GM18868 (cell line): ENCODE data around the gene OPRD1.
"Not testable (repeated sequence)": the region's sequence is repeated elsewhere in the genome, so short reads cannot be mapped to it uniquely, and the experiment has no call there.

ENCODE experiments used
- ATAC-seq: cut with Tn5 transposase; IDR thresholded peaks from one replicate; pipeline ENCODE4 v1.9.1; 2021; ENCODE audit warnings: mild to moderate bottlenecking, moderate library complexity; ENCODE audit not compliant: unreplicated experiment

The OPRD1 gene

DNA sequence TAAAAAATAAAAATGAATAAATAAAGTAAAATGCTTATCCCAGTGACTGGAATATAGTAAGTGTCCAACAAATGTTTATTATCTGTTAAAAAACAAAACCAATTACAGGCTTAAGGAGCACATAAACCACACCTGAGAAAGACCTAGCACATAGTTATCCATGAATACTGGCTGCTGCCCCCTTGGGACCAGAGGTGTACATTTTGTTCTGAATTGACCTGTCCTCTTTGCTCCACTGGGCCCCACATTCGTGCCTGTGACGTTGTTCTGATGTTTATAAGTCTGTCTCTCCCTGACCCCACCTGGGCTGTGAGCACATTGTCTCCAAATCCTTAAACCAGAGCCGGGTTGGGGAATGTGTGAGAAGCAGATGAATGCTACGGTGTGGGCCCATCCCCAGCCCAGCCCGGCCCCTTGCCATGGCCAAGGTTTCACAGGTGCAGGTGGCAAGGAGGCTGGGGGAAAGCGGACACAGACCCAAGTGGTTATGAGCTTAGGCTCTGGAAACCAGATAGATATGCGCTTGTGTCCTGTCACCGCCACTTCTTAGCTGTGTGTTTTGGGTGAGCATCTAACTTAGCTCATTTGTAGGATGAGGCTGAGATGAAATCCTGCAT lies 29.1 kb downstream of the OPRD1 start:
- ATAC-seq, result no peak

DNA sequence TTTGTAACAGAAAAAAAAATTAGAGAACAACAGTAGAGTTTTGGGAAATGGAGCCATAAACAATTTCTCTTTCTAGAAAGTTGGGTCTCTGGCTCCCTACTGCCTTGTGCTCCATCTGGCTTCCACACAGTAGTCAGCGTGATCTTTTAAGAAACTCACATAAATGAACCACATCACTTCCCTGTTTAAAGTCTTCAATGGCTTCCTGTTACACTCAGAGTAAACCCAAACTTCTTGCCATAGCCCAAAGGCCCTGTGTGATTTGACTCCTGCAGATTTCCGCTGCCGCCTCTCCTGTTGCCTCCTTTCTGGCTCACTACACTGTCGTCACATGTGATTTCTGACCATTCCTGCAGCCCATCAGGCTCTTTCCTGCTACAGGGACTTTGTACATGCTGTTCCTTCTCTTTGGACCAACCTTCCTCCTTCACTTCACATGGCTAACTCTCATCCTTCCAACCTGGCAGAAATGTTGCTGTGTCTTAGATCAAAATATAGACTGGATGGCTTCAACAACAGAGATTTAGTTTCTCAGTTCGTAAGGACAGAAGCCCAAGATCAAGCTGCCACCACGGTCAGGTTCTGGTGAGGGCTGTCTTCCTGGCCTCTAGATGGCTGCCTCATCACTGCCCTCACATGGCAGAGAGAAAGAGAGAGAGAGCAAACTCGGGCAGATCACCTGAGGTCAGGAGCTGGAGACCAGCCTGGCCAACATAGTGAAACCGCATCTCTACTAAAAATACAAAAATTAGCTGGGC lies 34.0 kb downstream of the OPRD1 start:
- no peak for ATAC-seq

DNA sequence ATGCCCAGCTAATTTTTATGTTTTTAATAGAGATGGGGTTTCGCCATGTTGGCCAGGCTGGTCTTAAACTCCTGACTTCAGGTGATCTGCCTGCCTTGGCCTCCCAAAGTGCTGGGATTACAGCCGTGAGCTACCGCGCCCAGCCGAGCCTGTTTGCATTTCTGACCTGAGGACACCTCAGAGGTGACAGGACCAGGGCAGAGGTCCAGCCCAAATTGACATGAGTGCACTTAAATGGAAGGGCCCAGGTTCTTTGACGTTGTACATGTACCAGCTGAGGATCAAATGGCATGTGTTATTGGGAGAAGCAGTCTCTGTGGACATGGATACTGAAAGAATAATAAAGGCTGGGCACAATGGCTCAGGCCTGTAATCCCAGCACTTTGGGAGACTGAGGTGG lies 35.2 kb downstream of the OPRD1 start:
- not testable (repeated sequence) for ATAC-seq

DNA sequence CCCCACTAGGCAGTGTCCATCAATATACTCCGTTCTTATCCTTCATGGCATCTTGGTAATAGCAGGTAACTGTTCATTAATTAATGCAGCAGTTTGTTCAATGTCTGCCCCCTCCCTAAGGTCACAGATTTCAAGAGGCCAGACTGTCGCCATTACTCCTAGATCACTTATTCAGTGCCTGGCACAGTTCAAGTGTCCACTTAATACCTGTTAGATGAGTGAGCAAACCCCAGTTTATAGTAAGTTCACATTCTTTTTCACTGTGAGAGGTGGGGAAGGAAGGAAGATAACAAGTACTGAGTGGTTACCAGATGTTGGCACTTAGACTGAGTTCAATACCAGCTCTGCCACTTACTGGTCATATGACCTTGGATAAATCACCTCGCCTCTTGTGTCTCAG lies 36.4 kb downstream of the OPRD1 start:
- no peak for ATAC-seq

DNA sequence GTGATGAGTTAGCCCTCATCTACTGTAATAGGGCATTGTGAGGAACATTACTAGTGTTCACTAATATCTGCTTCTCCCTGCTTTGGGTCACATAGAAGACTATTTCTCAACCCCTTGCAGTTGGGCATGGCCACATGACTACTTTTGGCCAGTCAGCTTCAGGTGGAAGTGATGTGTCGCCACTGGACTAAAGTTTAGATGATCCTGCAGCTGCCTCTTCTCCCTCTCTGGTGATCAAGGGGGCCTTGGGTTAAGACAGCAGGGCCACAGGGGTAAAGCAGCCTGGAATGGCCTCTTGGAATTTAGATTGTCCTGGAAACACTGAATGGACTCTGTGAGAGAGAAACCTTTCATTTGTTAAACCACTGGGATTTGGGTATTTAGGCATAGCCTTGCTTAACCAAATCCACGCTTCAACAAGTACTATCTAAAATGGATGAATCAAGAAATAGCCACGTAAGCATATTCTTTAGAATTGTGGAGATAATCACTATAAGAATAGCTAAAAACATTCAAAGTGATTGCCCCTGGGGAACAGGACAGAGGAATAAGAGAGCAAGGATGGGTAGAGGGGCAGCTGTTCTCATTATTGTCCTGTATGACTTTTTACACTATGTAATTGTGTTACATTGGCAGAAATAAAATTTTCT lies 41.2 kb downstream of the OPRD1 start:
- no peak for ATAC-seq

DNA sequence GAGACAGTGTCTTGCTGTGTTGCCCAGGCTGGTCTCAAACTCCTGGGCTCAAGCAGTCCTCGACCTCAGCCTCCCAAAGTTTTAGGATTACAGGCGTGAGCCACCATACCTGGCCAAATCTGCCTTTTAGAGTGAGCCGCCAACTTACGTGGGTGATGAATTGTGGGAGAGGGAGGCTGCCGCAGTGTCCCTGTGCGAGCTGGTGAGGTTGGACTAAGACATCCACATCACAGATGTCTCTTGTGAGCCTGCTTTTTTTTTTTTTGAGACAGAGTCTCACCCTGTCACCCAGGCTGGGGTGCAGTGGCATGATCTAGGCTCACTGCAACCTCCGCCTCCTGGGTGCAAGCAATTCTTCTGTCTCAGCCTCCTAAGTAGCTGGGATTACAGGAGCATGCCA lies 42.4 kb downstream of the OPRD1 start:
- not testable (repeated sequence) for ATAC-seq

DNA sequence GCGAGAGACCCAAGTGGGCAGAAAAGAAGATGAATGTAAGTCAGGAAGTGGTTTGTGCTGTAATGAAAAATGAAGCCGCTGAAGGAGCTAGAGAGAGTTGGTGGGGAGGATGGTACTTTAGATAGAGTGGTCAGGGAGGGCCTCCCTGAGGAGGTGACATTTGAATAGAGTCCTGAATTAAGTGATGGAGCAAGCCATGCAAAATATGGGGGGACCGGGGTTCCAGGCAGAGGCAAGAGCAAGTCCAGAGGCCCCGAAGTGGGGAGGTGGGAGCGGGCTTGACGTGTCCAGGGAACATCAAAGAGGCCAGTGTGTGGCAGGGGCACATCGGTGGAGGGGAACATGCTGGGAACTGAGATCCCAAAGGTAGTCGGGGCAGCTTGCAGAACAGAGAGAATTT lies 43.1 kb downstream of the OPRD1 start:
- no peak for ATAC-seq

DNA sequence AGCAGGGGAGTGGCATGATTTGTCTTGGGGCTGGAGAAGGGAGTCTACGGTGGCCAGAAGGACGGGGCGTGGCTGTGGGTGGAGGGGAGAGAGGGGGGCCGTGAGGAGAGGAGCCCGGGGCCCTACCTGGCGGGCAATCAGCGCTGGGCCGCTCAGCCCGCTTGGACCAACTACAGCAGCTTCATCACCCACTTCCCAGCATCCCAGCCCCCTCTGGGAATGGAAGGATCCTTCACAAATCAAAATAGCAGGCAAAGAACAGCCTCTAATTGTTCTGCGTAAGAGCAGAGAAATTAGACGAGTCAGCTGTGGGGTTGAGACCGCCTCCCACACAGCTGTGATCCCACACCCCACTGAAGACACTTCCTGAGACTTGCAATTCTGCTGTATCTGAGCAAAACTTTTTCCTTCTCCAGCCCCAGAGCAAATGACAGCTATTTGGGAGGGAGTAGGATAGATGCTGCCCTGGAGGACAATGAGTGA lies 43.5 kb downstream of the OPRD1 start:
- ATAC-seq, result no peak

DNA sequence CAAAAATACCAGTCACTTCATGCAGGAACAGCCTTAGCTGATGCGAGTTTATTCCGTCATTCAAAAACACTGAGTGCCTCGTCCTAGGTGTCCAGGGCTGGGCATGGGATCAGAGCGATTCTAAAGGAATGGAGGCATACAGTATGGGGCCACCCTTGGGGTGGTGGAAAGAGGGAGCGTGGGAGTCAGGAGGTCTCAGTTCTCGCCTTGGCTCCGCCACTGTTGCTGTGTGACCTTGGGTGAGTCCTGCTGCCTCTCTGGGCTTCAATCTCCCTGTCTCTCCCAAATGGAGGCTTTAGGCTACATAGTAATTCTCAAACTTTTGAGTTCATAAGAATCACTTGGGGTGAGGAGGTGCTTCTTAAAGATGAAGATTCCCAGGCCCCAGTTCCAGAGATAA lies 44.0 kb downstream of the OPRD1 start:
- ATAC-seq, result no peak

DNA sequence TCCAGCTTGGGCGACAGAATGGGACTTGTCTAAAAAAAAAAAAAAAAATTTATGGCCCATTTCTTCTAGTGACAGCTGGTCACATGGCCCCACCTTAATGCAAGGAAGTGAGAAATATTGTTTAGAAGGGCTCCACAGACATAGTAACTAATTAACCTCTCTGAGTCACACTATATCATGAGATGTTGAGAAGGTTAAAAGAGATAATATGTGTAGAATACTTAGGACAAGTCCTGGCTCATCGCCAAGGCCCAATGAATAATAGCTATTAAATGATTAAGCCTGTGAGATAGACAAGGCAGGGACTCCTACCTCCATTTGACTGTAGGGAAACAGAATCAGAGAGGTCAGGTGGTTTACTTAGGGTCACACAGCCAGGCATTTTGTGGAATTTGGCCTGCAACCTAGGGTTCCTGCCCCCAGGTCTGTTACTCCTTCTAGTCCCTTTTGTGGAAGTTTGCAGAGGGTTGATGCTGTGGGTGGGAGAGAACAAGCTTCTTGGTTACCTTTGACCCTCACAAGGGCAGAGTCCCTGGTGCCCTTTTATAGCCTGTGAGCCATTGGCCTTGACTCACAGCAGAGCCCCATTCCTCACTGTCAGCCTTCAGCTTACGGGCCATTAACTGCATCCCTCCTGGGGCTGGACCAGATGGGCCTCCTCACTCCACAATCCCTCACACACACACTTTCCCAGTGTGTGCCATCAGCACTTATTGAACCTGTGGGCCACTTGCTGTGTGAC lies 48.5 kb downstream of the OPRD1 start:
- ATAC-seq, result no peak

DNA sequence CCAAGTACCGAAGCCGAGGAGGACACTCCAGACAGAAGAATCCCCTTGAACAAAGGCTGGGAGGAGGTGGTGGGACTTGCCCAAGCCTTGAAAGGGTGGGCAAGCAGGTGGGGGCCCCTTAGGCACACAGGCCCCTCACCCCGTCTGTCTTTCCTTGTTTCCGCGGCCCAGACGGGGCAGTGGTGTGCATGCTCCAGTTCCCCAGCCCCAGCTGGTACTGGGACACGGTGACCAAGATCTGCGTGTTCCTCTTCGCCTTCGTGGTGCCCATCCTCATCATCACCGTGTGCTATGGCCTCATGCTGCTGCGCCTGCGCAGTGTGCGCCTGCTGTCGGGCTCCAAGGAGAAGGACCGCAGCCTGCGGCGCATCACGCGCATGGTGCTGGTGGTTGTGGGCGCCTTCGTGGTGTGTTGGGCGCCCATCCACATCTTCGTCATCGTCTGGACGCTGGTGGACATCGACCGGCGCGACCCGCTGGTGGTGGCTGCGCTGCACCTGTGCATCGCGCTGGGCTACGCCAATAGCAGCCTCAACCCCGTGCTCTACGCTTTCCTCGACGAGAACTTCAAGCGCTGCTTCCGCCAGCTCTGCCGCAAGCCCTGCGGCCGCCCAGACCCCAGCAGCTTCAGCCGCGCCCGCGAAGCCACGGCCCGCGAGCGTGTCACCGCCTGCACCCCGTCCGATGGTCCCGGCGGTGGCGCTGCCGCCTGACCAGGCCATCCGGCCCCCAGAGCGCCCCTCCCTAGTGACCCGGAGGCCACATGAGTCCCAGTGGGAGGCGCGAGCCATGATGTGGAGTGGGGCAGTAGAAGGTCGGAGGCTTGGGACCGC lies 50.8 kb downstream of the OPRD1 start:
- no peak for ATAC-seq

DNA sequence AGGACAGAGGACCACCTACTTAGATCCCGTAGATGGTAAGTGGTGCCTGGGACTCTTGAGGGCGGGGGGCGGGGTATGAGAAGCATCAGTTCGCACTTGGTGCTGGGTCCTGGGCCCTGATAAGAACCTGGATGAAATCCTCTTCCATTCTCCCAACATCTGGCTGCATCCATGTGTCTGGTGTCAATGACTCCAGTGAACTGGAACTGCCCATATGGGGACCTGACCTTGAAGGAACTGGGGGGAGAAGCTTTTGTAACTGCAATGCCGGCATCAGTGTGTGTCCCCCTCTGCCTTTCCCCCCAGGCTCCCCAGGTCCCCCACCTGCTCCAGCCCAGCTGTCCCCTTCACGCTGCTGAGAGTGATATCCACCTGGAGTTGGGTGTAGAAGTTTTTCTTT lies 52.7 kb downstream of the OPRD1 start:
- ATAC-seq, result no peak

DNA sequence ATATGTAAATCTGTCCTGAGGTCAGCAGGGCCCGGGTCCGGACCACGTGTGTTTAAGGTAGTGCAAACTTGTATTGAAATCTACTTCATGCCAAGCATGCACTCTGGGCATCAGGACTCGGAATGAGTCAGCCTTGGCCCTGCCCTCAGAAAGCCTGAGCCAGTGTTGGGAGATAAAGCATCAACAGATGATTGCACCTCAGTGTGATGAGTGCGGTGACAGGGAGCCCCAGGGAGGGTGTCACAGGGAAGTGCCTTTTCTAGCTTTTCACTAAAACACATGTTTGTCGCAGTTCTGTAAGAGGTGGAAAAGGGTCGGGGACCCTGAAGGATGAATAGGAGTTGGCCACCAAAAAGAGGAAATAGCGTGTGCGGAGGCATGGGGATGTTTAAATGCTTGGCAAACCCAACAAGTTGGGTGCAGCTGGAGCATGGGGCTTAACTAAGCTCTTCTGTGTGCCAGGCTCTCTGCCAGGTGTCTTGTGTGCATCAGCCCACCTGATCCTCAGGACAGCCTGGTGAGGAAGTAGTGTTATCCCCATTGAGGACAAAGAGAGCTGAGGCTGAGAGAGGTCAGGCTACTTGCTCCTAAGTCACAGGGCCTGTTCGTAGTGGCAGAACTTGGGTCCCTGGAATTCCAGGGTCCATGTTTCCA lies 54.2 kb downstream of the OPRD1 start:
- ATAC-seq, result no peak

DNA sequence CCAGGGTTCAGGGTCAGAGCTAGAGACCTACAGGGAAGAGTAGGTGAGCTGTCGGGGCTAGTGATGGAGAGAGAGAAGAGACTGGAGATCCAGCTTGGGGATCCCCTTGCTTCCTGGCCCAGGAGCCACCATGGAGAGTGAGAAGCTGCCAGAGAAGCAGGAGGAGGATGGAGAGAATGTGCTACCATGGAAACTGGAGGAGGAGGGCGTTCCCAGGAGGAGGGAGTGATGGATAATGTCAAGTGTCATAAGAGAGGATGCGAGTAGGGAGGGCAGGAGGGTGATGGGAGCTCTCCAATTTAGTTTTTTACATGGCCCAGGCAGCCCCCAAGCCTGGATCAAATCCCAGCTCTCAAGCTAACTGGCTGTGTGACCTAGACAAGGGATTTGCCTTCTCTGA lies 55.9 kb downstream of the OPRD1 start:
- ATAC-seq, result no peak

DNA sequence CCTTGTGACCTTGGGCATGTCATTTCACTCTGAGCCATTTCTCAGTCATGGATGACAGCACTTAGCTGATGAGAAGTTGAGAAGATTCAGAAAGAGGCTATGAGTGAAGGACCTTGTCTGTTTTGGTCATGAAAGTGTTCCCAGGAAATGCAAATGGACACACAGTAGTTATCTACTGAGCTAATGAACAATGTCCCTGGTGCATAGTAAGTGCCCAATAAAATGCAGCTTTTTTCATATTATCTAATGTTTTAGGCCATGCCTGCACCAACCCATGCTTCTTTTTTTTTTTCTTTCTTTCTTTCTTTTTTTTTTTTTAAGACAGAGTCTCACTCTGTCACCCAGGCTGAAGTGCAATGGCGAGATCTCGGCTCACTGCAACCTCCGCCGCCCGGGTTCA lies 58.0 kb downstream of the OPRD1 start:
- ATAC-seq, result no peak

DNA sequence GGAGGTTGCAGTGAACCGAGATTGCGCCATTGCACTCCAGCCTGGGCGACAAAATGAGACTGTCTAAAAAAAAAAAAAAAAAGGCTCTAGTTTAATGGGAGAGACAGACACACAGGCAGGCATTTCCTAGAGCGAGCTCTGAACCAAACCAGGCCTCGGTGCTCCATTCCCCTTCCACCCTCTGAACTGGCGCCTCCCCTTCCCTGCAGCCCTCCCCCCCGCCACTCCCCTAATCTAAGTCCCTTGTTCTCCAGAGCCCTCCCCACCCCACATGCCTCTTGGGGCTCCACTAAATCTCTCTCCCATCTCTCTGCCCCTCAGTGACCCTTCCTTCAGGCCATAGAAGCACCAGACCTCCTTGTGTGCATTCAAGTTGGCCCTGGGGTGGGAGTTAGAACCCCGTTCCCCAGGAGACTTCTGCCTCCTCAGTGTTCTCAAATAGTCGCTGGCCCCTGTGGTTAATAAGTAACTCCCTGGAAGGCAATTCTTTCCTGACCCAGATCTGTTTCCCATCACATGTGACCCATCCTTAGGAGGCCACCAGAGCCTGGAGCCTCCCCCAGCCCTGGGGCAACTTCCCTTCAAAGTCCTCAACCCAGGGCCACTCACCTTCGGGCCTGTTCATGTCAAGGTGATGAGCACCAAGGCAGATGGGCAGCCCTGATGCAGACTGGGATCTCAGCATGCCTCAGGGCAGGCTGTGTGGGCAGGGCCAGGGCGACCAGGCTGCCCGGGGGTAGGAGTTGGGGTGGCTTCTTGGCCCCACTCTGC lies 59.8 kb downstream of the OPRD1 start:
- no peak for ATAC-seq

DNA sequence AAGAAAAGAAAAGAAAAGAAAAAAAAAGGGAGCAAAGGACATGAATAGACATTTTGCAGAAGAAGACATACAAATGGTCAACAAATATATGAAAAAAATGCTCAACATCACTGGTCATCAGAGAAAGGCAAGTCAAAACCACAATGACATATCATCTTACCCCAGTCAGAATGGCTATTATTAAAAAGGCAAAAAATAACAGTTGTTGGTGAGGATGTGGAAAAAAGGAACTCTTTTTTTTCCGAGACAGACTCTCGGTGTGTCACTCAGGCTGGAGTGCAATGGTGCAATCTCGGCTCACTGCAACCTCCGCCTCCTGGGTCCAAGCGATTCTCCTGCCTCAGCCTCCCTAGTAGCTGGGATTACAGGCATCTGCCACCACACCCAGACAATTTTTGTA lies 63.2 kb downstream of the OPRD1 start:
- not testable (repeated sequence) for ATAC-seq

DNA sequence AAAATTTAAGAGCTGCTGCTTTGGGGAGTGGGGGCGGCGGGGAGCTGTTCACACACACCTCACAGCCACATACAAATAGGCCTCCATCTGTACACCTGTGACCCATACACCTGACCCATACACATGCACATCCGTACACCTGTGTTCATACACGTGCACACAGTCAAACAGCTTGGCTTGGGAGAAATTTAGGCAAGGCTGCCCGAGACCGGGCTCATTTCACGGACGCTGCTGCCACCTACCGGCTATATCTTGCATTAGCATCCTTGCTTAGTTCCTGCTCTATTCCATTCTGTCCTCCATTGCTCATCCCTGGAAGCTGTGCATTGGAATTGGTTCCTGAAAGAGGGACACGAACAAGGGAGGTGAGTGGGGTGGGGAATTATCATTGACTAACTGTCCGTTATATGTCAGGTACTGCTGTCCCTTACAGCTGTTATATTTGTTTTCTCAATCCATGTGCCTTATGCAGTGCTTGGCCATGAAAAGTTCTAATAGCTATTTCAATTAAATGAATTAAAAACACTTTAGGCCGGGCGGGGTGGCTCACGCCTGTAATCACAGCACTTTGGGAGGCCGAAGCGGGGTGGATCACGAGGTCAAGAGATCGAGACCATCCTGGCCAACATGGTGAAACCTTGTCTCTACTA lies 65.3 kb downstream of the OPRD1 start:
- no peak for ATAC-seq

DNA sequence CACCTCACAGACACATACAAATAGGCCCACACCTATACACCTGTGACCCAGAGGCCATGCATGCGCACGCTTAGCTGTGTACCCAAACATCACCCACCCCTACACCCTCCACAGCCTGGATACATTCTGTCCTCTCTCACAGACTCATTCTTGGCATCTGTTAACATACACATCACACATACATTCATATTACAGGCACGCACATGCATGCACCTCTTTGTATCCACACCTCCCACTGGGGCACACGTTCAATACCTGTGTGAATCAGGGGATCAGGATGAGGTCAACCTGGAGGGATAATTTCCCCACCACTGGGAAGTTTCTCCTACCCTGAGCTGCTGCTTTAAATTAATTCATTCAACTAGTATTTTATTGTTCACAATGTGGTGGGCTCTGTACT lies 66.8 kb downstream of the OPRD1 start:
- no peak for ATAC-seq
